ENCODE results near the gene VSIG2. TPM values are rescaled to one million over a fixed set of nuclear protein-coding genes. Genes with fewer than 3 reads are reported as not detected.

Gene VSIG2
- total and polyA plus RNA-seq, 2 of the 4 experiments (the other 2 are of a cell fraction), result not detected

DNA sequence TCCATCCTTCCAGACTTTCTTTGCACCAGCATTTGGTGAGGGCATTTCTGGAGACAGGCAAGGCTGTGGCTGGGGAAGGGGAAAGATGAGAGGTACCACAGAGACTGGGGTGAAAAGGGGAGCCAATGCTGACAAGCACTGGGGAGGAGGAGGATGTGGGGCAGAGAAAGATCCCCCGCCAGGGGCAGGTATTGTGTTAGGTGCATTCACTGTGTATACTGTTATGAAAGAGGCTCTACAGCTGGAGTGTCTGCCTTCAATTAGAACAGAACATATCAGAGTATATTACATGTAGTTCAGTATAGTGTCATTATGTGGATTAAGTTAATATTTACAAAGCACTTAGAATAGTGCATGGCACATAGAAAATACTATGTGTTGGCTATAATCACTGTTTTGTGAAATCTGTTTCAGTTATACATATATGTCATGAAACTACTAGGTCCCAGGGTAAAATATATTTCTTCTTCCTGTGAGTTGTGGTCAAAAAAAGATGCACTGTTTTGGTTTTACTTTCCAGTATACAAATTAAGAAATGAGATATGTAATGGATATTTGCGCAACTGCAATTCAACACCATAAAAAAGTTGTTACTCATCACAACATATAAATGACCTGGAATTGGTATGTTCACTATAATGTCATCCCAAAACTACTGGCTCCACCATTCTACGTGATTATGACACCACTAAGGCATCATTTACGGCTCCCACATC, 39.7 kb upstream of the VSIG2 start:
- Histone ChIP-seq H3K9me1 (ENCODE audit: insufficient read depth, low read length) (peaks cover 13% of the 10 kb centered on the region), H4K8ac (ENCODE audit: low read depth in 2 of 2, low read length in 2 of 2) (no peak overlapping the region), H4K91ac (ENCODE audit: insufficient read depth, low read depth, low read length) (no peak overlapping the region), H4K20me1 (ENCODE audit: insufficient read depth, low read length) (peaks cover 61% of the 10 kb centered on the region), H2AK5ac (ENCODE audit: low read depth, low read length) (no peak overlapping the region), H3K27ac (ENCODE audit: insufficient read depth, low read length) (no peak overlapping the region), H3K4me2 (ENCODE audit: low read depth, low read length) (no peak overlapping the region), H3K9ac (ENCODE audit: low read depth, low read length) (no peak overlapping the region), H3K27me3 (ENCODE audit: control insufficient read depth, insufficient read depth, low read length) (no peaks in the 10 kb centered on the region), H3K23ac (ENCODE audit: low read depth, low read length) (no peak overlapping the region; the same call in 1 of the 2 replicates), H3K14ac (replicated peaks; ENCODE audit: low read depth, low read length) (no peak overlapping the region), H2AK9ac (replicated peaks; ENCODE audit: low read depth, low read length, poor library complexity) (no peak overlapping the region), H3K4ac (ENCODE audit: low read depth, low read length) (no peak overlapping the region), H3K79me1 (ENCODE audit: low read depth in 1 of 2, low read length in 2 of 2) (peaks cover 20 to 62% of the 10 kb centered on the region in 2 experiments), H4K5ac (ENCODE audit: low read depth, low read length) (no peak overlapping the region), H3K56ac (ENCODE audit: extremely low read depth, insufficient read depth, low read length) (no peak overlapping the region), H3K18ac (ENCODE audit: low read depth, low read length) (no peak overlapping the region), H2BK120ac (ENCODE audit: low read depth, low read length) (no peak overlapping the region), H3K36me3 (ENCODE audit: control insufficient read depth, insufficient read depth, low read length) (no peaks in the 10 kb centered on the region), H2BK15ac (ENCODE audit: low read depth, low read length) (no peak overlapping the region), H3K9me3 (ENCODE audit: control insufficient read depth, insufficient read depth, low read length) (no peaks in the 10 kb centered on the region), H3K4me3 (ENCODE audit: insufficient read depth, low read depth, low read length) (no peak overlapping the region), H2BK5ac (ENCODE audit: low read depth, low read length, poor library complexity, severe bottlenecking) (no peak overlapping the region), H2AFZ (replicated peaks; ENCODE audit: low read length, poor library complexity) (no peak overlapping the region), H3K4me1 (ENCODE audit: control insufficient read depth, insufficient read depth, low read length) (peaks cover 7% of the 10 kb centered on the region), H2BK20ac (ENCODE audit: low read depth, low read length) (no peak overlapping the region)
- POLR2A ChIA-PET (ENCODE audit: unreplicated experiment), result no interaction called here
- WGBS, 2 experiments (ENCODE audit: extremely low coverage in 2 of 2, insufficient read length in 1 of 2), result no CpG with 5 or more reads among the region's 4 CpGs
- no TSS peak for BruUV-seq (replicated peaks)
- dilution Hi-C loops (cut with HindIII; ENCODE audit: low sequenced_read_pairs, unreplicated experiment), result no loop called here
- intact Hi-C loops (cut with micrococcal nuclease), result no loop called here
- in situ Hi-C loops (cut with MboI; ENCODE audit: low sequenced_read_pairs), result no loop called here
- ATAC-seq (ENCODE audit: low read depth) (peak; percentile 41; the same call in 1 of the 2 replicates), DNase-seq (peak; percentile 44)
- CTCF ChIA-PET, result interaction anchor here (0.6 kb wide), 1 partner anchor 705 kb away, joined by 3 read pairs; no protein-coding TSS in a partner anchor
- peak; percentile 78 for TF ChIP-seq CEBPB (IDR thresholded peaks at IDR 0.05; ENCODE audit: low read depth, low read length)
- TF ChIP-seq MAZ (IDR thresholded peaks at IDR 0.05; ENCODE audit: borderline replicate concordance, low read depth, low read length), result no peak
- no peak for TF ChIP-seq CHD1 (IDR thresholded peaks at IDR 0.05; ENCODE audit: low read depth, low read length)
- TF ChIP-seq, protein P1, sequence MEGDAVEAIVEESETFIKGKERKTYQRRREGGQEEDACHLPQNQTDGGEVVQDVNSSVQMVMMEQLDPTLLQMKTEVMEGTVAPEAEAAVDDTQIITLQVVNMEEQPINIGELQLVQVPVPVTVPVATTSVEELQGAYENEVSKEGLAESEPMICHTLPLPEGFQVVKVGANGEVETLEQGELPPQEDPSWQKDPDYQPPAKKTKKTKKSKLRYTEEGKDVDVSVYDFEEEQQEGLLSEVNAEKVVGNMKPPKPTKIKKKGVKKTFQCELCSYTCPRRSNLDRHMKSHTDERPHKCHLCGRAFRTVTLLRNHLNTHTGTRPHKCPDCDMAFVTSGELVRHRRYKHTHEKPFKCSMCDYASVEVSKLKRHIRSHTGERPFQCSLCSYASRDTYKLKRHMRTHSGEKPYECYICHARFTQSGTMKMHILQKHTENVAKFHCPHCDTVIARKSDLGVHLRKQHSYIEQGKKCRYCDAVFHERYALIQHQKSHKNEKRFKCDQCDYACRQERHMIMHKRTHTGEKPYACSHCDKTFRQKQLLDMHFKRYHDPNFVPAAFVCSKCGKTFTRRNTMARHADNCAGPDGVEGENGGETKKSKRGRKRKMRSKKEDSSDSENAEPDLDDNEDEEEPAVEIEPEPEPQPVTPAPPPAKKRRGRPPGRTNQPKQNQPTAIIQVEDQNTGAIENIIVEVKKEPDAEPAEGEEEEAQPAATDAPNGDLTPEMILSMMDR (conservative IDR thresholded peaks at IDR 0.05; ENCODE audit: low read depth, low read length), result no peak
- TF ChIP-seq BHLHE40 (IDR thresholded peaks at IDR 0.05; ENCODE audit: low read depth, low read length), result no peak
- TF ChIP-seq, protein P2, sequence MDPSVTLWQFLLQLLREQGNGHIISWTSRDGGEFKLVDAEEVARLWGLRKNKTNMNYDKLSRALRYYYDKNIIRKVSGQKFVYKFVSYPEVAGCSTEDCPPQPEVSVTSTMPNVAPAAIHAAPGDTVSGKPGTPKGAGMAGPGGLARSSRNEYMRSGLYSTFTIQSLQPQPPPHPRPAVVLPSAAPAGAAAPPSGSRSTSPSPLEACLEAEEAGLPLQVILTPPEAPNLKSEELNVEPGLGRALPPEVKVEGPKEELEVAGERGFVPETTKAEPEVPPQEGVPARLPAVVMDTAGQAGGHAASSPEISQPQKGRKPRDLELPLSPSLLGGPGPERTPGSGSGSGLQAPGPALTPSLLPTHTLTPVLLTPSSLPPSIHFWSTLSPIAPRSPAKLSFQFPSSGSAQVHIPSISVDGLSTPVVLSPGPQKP (IDR thresholded peaks at IDR 0.05; ENCODE audit: borderline replicate concordance, low read depth, low read length), result no peak
- no peak for TF ChIP-seq MXI1 (IDR thresholded peaks at IDR 0.05; ENCODE audit: borderline replicate concordance, low read depth, low read length)

All from IMR-90 (cell line).